CD4-positive, alpha-beta T cell treated with Interleukin-21 for 1 hour (primary cell): Measurements from ENCODE around the gene DHX9.
"Not testable (repeated sequence)": the region's sequence is repeated elsewhere in the genome, so short reads cannot be mapped to it uniquely, and the experiment has no call there.

Experiments used
- DNase-seq: peaks from one replicate; pipeline ENCODE4 v3.0.0-alpha.2; 2020

Gene DHX9

GRCh38 chr1:182890927-182891610, 51.9 kb downstream of the DHX9 start:
- DNase-seq, result no peak

DNA sequence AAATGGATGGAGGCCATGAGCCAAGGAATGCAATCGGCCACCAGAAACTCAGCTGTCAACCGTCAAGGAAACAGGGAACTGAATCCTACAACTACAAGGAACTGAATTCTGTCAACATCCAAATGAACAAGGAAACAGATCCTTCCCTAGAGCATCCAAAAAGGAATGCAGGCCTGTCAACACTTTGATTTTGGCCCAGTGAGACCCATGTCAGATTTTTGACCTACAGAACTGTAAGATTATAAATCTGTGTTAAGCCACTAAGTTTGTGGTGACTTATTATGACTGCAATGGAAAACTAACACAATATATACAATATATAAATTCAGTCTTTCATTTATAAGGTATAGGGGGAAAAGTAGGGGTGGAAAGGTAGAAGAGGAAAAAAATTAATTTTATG, 58.5 kb downstream of the DHX9 start:
- no peak for DNase-seq

DNA sequence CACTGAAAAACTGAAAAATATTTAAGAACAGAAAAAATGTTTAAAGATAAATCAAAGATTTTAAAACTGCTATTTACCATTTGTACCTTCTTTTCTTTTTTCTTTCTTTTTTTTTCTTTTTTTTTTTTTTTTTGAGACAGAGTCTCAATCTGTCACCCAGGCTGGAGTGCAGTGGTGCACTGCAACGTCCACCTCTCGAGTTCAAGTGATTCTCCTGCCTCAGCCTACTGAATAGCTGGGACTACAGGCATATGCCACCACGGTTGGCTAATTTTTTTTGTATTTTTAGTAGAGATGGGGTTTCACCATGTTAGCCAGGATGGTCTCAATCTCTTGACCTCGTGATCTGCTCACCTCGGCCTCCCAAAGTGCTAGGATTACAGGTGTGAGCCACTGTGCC, 62.8 kb downstream of the DHX9 start:
- not testable (repeated sequence) for DNase-seq

DNA sequence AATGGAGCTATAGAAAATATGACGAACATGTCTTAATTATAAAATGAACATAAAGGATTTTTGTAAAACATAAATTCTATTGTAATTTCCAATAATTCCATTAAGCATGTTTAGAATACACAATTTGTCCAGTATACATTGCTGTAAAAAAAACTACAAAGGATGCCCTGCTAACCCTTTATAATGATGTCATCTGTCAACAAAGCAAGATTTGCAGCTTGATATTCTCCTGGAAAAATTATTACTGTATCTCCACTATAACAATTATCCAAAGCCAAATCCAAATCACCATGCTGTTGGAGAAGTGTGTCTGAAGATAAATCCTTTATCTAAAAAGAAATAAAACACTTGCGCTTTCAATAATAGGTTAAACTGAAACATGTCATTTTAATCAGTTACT, 66.2 kb downstream of the DHX9 start:
- no peak for DNase-seq

DNA sequence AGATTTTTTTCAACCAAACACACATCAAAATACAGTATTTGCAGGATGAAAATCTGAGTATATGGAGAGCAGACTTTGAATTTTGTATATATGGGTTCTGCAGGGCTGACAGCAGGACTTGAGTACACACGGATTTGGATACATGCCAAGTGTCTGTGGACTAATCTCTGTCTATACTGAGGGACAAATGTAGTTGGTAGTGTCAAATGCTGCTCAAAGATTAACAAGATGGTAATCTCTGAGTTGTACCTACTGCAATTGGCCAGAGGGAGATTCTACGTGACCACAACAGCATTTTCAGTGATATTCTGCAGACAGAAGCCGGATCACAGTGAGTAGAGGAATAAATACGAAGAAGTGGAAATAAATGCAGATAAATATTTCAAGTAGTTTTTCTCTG, 70.4 kb downstream of the DHX9 start:
- no peak for DNase-seq

DNA sequence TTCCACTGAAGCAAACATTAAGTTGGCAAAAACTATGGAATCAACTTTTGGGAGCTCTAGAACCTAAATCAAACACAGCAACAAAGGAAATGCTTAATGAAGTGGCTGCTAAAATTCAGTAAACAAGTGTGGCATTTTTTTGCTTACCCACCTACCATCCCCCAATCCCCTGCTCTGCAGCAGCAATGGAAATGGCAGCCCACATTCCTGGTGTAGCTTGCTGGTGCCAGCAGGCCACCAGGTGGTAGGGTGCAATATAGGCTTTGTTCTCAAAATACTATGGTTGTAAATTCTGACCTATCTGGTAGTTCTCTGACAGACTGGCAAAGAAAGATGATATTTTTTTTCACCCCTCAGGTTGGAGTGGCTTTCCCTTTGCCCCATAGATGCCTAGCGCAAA, 71.0 kb downstream of the DHX9 start:
- DNase-seq, result no peak

DNA sequence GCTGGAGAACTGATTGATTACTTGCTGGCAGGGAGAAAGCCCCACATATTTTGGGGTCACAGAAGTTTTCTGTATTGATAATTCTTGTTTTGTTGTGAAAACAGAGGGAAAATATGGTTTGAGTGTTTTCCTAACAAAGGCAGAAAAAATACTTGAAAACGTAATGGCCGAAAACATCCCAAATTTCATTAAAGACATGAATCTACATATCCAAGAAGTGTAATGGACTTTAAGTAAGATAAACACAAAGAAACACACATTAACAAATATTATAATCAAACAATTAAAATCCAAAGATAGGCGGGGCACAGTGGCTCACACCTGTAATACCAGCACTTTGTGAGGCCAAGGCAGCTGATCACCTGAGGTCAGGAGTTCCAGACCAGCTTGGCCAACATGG, 74.3 kb downstream of the DHX9 start:
- DNase-seq, result no peak

- DNase-seq, result no peak
Observed at GRCh38 chr1:182917378-182917777, 78.2 kb downstream of the DHX9 start.

- DNase-seq, result no peak
Observed at GRCh38 chr1:182925661-182926060, 86.5 kb downstream of the DHX9 start.

GRCh38 chr1:182927693-182928433, 88.7 kb downstream of the DHX9 start:
- DNase-seq, result no peak

DNA sequence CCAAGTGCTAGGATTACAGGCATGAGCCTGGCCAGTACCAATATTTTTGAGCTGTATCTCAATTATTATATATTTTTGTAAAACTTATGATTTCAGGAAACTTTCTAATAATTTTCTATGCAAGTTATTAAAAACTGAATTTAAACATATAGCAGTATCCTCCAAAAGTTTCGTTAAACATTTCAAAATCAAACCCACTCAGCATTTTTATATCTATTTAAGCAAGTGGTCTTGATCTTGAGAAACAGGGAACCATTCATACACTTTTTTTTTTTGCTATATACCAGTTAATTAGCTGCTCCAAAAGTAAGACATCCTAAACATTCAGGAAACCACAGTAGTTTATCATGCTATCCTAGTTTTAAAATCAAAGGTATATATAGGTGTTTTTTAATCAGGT, 91.8 kb downstream of the DHX9 start:
- no peak for DNase-seq

DNA sequence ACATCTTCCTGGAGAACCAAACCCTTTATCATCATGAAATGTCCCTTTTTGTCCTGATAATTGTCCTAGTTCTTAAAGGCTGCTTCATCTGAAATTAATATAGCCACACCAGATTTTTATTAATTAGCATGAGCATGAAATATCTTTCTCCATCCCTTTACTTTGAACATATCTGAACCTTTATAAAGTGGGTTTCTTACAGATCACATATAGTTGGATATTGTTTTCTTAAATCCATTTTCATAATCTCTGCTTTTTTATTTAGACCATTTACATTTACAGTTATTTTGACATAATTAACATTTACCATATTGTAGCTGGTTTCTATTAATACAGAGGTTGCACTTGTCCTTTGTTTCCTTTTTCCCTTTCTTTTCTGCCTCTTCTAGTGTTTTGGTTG, 96.6 kb downstream of the DHX9 start:
- DNase-seq, result no peak
